ENCODE measurements around the gene NPS.
A peak's percentile ranks its signal among the peaks of the same experiment; 100 is the strongest.

Gene NPS

GRCh38 chr10:127561647-127562046 is 12.5 kb downstream of the NPS start:
- no peak for DNase-seq

DNA sequence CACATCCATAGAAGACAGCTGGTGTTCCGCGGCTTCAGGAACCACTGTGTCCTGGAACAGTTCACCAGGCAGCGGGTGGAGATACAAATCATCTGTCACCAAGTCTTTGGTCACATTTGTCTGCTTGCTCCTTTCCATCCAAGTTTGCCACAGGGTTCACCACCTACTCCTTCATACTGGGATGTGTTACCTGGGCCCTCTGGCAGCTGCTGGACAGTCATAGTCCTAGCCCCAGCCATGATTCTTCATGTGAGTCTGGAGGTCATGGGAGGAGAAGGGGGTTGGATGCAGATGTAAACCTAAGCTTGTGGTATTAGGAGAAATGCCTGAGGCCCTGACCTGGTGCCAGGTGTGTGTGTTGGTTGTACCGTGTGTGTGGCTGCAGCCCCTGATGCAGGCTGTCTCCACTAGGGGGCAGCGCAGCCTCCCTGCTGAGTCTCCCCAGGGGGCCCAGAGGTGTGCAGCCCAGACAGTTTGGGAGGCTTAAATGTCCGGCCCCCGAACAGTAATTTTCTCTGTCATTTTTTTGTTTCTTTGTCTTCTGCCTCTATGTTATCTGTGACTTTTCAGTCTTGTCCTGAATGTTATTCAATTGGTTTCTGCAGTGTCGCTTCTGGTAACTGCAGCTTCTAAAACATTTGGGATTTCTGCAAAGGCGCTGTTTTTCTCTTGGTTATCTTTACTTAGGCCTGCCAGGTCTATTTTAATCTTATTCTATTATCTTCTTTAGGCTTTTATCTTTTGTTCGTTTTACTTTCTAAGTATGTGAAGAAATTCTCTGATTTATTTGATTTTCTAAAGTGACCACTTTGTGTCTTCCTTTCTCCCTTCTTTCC is 14.8 kb downstream of the NPS start:
- DNase-seq: no peak

DNA sequence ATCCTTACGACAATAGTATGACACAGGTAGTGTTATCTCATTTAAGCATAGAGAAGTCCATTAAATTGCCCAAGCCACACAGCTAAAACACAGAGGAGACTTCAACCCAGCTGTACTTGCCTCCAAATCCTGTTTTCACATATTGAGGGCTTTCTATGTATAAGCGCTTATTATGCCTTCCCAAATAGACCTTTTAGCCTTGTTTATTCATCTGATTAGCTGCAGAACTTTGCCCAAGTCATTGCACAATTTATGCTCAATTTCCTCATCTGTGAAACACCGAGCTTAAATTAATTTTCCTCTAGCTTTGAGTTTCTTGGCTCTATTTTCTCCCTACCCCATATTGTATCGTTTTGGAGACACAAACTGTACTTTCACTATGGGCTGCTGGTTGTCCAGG is 15.5 kb downstream of the NPS start:
- DNase-seq: no peak

DNA sequence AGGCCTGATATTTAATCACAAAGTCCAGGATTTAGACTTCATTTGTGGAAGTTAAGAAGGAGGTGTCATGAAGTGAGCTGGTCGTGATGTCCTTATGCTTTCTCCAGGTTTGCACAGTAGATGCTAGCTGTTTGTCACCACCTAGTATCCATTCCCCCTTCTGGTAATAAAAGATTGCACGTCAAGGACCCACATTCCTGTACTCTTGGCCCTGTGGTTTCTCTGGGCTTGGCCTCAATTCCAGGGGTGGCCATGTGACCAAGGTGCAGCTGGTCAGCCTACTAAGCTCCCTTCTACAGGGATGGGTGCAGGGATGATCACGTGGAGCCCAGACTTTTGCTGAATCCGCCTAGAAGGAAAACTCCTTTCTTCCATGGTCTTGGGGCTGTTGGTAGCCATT is 16.5 kb downstream of the NPS start:
- DNase-seq: no peak

GRCh38 chr10:127569210-127569609 is 20.1 kb downstream of the NPS start:
- no peak for DNase-seq

- no peak for DNase-seq
These were observed 20.9 kb downstream of the NPS start for GRCh38 chr10:127570036-127570435.

DNA sequence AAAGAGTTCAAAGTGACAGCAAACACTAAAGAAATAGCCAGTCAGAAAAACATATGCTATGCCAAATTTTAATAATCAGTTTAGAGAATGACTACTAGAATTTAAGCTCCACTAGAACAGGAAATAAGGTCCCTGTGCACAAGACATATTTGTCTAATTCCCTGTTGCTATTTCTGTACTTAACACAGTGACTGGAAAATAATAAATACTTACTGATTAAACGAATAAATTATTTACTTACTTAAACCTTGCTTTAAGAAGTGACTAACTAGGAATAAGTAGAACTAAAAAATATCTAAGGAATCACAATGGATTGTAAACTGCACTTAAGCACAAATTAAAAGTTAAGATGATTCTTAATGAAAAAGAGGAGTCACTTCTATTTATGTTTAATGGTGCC is 22.3 kb downstream of the NPS start:
- DNase-seq: no peak

- no peak for DNase-seq
These were observed 26.9 kb downstream of the NPS start for GRCh38 chr10:127576051-127576450.

- DNase-seq: no peak
These were observed 27.6 kb downstream of the NPS start for GRCh38 chr10:127576740-127577161.

GRCh38 chr10:127577376-127578258 is 28.5 kb downstream of the NPS start:
- peak; percentile 14 for DNase-seq

- DNase-seq: peak; percentile 17
These were observed 29.3 kb downstream of the NPS start for GRCh38 chr10:127578259-127578960.

DNA sequence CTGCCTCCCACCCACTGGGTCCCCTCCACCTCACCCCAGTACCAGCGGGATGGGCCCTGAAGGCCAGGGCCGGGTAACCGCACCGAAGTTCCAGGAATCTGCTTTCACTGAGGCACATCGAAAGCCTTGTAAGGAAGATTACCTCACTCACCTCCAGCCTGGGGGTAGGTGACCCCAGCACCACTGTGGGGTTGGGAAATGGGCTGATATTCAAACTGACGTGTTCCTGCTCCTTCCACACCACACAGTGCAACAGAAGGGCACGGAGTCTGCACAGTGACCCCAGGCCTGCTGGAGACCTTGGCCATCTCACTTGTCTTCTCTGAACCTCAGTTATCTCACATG is 29.8 kb downstream of the NPS start:
- no peak for DNase-seq

- DNase-seq: no peak
These were observed 30.5 kb downstream of the NPS start for GRCh38 chr10:127579640-127580039.

GRCh38 chr10:127580822-127581221 is 31.7 kb downstream of the NPS start:
- no peak for DNase-seq

GRCh38 chr10:127585519-127586023 is 36.5 kb downstream of the NPS start:
- no peak for DNase-seq

DNA sequence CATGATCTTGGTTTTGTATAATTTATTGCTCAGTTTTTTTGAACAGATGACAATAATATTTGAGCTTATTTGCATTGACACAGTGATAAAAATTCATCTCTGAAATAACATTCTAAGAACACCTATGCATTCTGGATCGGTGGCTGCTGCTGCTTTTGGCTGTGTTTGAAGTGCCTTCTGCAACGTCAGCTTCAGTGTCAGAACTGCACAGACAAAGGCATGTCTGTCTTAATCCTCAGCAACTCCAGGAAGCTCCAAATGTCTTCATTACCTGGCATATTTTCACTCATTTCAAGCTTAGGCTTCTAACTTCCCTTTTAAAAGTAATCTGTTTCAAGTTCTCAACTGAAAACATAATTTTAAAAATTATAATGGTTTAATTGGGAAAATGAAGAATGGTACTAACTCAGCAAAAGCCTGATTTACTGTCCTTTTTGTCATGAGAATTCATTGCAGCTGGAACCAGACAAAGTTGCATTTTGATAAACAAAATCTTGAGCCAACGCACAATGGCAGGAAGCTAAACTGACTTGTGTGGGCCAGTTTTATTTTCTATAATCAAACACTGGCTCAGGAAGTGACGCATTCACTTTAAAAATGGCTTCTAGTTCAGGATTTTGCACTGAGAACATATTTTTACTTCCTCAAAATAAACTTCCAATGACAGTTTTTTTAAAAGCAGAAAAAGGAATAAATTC is 38.7 kb downstream of the NPS start:
- no peak for DNase-seq

GRCh38 chr10:127592586-127592985 is 43.5 kb downstream of the NPS start:
- no peak for DNase-seq

DNA sequence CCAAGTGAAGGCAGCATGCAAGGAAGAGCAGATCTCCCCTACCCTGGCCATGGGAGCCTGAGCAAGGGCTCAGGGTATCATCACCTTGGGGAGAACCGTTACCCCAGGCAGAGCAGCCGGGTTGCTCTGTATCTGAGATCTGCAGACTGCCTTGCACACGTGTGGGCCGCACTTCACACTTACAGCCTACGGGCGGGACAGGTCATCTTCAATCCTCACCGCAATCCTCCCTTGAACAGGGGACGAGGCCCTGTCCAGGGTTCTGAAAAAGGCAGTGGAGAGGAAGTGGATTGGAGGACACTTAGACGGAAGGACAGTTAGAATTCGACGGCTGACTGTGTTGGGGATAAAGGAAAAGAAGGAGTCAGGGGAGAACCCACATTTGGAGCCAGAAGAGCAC is 51.4 kb downstream of the NPS start:
- DNase-seq: peak; percentile 19

All from fibroblast of skin of back (primary cell).